GM21447 (cell line): ENCODE results near the gene SLN.
"Not testable (repeated sequence)": the region's sequence is repeated elsewhere in the genome, so short reads cannot be mapped to it uniquely, and the experiment has no call there.

ENCODE experiments used
- ATAC-seq: cut with Tn5 transposase; IDR thresholded peaks from one replicate; pipeline ENCODE4 v1.9.1; 2021; ENCODE audit not compliant: unreplicated experiment

SLN gene

DNA sequence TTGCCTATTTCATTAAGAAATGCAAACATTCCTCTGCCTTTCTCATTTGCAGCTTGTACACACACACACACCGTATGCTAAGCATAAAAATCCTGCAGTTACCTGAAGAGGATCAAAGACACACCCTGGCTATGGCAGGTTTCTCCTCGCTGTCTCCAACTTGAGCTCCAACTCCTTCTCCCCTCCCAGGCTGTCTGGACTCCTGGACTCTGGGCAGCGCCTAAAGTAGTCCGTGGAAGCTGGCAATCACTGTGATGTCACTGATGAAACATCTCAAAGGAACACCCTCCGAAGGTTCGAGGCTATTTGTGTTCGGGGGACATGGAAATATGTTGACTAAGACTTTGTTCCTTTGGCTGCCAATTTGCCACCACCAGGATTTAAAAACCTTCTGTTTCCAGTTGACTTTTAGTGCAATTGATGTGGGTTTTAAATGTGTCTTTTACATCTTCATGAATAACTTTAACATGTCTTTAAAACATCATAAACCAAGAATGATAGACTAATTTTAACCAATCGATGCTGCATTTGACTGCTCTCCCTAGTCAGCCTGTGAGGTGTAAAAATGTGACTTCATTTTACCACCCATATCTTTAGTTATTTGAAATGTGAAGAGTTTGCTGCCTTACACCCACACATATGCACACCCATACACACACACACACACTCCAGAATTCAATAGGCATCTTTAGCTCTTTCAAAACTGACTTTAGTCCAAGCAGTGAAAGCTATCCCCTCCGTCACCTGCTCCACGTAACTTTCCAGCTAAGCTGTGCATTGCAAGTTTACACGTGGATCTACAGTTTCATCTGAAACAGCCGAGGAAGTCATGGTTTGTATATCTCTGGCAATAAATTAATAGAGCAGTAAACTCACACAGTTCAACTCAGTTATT, at the start of gene SLN:
Gene SLN, minus strand, starts transcription at position 196 of the 895 bp plus-strand sequence.
- no peak for ATAC-seq

DNA sequence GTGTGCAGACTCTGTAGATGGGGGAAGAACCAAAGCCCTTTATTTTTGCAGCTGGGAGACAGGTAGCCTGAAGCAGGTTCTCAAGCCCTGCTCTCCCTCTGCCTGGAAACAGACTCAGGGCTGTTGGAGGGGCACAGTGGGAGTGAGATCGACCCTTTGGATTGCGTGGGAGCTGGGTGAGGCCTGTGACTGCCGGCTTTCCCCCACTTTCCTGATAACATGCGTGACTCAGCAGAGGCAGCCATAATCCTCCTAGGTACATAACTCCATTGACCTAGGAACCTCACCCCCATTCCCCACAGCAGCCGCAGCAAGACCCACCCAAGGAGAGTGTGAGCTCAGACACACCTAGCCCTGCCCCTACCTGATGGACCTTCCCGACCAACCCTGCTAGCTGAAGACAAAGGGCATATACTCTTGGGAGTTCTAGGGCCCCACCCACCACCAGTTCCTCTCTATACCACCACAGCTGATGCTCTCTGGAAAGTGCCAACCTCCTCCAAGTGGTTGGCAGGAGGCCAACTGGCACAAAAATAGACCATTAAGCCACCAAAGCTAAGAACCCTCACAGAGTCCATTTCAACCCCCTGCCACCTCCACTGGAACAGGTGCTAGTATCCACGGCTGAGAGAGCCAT, 47.0 kb upstream of the SLN start:
- not testable (repeated sequence) for ATAC-seq

DNA sequence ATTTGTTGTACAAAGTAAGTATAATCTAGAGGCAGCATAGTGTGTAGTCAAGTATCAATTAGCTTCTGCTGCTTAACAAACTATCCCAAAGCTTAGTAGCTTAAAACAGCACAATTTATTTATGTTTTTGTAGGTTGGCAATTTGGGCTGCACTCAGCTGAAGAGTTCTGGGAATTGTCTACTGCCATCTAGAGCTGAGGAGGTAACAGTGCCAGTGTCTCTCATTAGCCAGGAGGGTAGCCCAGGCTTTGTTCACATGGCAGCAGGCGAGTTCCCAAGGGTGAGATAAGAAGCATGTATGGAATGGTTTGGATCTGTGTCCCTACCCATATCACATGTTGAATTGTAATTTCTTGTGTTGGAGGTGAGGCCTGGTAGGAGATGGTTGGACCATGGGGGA, 45.8 kb upstream of the SLN start:
- ATAC-seq: no peak

DNA sequence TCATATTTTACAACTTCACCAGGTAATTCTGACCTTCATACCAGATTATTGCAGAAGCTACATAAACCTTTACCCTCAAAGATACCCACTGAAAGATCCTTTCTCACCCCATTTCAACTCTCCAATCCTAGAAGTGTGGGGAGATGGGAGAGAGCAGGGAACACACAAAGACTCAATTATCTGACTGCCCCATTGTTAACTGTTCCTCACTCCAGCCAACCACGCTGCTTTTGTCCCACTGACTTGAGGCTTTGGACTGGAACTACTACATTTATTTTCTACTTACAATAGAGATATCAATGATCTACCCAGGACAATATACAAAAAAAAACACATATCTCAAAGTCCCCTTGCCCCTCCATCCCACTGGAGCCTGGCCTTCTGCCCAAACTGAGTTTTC, 44.7 kb upstream of the SLN start:
- ATAC-seq: no peak

DNA sequence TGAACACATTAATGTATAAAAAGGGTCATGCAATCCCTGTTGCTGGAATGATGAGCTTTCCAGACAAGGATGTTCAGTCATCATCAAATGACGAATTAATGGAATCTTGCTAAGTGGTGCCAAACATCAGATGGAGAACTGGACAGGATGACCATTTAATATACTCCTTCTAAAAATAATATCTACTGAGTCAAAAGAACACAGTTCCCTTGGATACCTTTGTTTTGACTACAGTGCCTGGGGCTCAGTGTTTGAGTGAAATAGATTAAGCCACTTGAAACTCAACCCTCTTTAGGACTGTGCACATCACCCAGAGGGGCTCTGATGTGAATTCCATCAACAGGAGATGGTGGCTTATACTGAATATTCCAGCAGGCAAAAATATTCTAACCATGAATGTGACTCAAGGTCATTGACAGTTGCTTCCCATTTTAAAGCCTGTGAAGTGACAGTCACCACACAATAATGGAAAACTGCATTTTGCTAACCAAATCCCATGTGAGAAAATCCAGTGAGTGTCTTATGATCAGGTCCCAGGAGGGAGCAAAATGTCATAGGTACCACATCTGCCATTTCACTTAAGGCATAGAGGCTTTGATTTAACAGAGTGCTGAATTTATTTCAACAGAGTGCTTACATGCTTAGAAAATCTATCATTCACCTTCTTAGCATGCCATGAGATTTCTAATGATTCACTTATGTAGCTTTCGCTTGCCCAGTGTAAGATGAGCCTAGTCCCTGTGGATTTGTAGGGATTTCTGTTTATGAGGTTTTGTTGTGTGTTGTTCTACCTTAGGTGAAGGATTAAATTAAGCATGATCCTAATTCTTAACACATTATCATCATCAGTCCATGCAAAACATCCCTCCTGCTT, 41.3 kb upstream of the SLN start:
- ATAC-seq: no peak

DNA sequence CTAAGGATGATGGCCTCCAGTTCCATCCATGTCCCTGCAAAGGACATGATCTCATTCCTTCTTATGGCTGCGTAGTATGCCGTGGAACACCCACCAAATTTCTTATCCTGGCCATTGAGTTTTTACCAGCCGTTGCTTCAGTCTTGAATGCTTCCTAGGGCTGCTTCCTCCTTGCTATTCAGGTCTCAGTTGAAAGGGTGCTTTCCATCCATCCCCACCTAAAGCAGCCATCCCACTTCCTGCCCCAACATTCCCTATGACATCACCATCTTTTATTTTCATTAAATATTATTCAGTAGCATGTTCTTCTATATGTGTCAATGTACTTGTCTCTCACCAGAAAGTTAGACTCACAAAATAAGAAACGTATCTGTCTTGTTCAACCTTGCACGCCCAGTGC, 40.7 kb upstream of the SLN start:
- no peak for ATAC-seq

DNA sequence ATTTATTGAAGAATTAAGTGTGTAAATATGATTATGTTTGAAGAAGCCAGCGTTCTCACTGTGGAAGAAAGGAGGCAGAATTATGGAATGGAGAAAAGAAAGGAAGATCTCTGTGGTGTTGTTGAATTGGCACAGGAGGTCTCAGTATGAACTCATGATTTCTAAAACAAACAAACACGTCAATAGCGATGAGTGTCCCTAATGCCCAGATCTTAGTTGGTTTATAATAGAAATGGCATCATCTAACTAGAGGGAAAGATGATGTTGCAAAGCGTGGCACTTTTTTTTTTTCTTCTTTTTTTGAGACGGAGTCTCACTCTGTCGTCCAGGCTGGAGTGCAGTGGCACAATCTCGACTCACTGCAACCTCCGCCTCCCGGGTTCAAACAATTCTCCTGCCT, 39.2 kb upstream of the SLN start:
- no peak for ATAC-seq

DNA sequence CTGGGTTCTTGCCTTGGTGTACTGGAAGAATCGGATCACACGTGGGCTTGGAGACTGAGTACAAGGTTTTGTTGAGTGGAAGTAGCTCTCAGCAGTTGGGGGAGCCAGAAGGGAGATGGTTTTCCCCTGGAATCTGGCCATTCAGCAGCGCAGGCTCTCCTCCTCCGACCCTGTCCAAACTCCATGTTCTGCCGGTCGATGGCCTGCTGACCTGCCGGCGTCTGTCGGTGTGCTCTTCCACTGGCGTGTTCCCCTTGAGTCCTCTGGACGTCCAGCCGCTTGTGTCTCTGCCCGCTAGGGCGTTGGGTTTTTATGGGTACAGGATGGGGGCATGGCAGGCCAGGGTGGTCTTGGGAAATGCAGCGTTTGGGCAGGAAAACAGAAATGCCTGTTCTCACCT, 38.5 kb upstream of the SLN start:
- no peak for ATAC-seq

DNA sequence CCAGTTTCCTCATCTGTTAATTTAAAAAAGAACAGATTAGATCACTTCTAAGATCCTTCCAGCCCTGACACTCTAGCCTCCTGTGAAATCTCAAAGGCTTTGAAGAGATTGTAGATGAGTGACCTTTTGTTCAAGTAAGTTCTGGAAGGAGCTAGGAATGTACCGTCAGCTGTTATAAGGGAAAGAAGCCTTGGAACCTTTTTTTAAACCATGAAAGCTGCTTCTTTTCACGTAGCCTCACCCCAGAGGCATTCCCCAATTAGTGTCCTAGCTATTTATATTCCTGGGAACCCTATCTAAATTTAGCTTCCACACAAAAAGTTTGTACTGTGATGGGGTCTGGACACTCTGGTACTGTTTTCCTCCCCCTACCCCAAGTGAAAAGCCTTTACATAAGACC, 35.8 kb upstream of the SLN start:
- no peak for ATAC-seq

DNA sequence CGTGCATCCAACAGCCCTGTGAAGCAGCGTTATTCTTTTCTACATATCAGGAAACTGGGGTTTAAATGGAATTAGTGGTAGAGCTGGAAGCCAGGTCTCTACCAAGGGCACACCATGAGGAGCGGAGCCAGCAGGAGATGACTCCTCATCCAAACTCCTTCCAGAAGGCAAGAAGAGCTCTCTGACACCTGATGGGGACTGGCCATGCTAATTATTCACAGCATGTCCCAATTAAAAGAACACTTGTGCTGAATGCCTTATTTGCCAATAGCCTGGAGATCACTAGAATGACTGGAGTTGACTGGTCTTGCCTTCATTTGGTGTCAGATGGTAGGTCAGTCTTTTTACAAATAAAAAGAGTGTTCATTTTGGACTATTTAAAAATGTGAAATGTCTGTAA, 32.9 kb upstream of the SLN start:
- no peak for ATAC-seq

DNA sequence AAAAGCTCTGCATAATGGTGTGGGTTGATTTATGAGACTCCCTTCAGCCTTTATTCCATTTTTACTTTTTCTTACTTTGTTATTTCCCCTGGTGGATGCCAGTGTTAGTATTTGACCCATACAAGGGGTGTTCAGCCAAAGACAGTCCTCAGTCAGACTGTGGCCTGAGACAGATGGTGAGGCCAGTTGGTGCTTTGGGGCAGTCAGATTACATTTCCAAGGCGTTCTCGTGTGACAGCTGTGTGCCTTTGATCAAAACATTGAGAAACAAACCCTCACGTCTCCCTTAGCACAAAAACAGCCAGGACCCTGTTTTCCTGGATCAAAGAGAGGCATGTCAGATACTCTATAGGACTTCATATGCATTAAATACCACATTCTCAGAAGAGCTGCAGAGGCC, 31.3 kb upstream of the SLN start:
- ATAC-seq: no peak

DNA sequence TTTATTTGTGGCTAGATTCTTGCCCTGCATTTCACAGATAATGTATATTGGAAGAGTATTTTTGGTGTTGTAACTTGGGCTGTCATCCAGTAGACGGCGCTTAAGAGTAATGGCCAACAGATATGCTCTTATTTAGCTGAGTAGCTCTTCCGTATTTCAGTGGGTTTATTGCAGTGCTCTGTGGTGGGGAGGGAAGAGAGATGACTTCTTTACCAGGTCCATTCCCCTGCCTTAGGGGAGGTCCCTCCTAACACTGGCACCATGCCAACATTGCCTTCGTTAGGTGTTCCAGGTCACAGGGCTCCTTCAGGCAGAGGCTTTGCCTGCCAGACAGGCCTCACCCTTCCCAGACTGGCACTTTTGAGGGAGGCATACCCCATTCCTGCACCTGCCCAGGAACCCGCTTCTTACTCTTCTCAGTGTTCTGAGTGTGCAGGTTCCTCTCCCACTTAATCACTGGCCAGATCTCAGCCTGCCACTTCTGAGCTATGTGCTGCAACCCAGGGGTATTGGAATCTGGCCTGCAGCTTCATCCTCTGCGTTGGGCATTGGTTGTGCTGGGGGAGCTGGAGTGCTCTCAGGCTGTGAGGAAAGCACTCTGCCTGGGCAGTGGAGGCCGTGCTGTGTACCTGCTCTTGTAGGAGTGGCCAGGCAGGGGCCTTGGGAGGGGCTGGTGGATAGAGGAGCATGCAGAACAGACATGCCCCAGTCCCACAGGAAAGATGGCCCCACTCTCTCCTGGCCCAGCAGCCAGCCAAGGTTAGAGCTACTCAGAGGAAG, 29.4 kb upstream of the SLN start:
- ATAC-seq: peak; percentile 85

DNA sequence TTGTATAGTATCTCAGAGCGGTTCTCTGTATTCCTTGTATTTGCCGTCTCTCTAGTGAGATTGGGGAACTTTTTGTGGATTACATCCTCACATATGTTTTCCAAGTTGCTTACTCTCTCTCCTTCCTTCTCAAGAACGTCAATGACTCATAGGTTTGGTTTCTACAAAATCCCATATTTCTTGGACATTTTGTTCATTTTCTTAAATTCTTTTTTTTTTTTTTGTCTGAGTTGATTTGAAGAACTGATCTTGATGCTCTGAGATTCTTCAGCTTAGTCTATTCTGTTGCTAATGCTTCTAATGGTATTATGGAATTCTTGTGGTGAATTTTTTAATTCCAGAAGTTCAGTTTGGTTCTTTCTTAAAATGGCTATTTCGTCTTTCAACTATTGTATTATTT, 28.4 kb upstream of the SLN start:
- no peak for ATAC-seq

DNA sequence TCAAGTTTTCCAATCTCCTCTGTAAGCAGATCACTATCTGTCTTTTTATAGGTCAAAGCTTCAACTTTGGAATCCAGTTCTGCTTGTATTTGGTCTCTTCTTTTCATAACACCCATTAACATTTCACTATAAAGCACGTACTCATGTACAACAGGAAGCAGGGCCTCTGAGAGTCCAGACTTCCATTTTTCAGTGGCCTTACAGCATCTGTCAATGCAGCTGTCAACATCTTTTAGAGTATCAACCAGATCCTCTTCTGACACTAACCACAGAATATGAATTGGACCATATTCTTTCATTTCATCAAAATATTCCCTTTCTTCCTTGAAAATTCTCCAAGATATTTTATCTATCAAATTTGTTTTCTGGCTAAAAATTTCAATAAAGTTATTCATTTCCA, 24.7 kb upstream of the SLN start:
- ATAC-seq: no peak

DNA sequence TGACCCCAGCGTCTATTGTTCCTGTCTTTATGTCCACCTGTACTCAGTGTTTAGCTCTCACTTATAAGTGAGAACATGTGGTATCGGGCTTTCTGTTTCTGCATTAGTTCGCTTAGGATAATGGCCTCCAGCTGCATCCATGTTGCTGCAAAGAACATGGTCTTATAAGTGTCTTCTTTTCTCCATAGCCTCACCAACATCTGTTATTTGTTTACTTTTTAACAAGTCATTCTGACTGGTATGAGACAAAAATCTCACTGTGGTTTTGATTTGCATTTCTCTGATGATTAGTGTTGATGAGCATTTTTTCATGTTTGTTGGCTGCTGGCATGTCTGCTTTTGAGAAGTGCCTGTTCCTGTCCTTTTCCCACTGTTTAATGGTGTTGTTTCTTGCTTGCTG, 21.7 kb upstream of the SLN start:
- ATAC-seq: peak; percentile 60

DNA sequence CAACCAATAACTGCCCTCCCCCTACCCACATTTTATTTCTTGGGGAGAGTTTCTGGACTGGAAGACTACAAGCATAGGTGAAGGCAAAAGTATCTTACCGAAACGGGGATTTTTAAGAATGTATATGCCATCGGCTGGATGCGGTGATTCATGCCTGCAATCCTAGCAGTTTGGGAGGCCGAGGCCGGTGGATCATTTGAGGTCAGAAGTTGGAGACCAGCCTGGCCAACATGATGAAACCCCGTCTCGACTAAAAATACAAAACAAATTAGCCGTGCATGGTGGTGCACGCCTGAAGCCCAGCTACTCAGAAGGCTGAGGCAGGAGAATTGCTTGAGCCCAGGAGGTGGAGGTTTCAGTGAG, 20.8 kb upstream of the SLN start:
- no peak for ATAC-seq

DNA sequence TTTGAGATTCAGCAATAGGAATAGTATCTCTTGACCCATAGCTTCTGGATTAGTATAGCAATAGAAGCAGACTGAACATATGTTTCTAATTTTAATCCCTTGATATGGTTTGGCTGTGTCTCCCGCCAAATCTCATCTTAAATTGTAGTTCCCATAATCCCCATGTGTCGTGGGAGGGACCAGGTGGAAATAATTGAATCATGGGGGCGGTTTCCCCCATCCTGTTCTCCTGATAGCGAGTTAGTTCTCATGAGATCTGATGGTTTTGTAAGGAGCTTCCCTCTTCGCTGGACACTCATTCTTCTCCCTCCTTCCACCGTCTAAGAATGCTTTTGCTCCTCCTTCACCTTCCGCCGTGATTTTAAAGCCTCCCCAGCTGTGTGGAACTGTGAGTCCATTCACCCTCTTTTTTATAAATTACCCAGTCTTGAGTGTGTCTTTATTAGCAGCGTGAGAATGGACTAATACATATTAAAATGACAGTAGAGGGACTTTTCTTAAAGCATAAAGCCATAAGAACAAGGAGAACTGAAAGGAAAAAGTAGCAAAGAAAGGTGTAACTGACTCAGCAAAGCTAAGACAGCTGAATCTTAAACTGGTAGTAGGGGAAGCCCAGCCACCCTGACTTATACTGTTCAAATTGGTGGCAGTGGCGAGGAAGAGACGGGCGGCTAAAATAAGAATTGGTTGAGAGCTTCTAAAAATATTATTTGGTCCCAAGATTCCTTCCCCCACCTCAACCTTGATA, 20.3 kb upstream of the SLN start:
- no peak for ATAC-seq

DNA sequence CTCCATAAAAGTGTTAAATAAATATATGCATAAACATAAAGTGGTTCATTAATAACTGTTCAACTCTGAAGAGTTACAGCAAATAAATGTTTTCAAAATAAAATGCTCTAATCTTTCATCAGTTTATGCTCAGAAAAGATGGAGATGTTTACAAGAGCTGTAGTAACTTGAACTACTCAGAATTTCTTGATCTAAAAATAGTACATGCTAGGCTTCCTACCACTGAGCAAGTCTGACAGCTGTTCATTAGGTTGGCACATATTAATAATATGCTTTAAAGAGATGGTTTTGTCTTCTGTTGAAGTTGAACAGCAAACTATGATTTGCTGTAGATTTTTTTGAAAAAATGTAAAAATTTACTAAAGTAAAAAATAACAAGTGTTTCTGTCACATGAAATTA, 10.8 kb upstream of the SLN start:
- no peak for ATAC-seq

DNA sequence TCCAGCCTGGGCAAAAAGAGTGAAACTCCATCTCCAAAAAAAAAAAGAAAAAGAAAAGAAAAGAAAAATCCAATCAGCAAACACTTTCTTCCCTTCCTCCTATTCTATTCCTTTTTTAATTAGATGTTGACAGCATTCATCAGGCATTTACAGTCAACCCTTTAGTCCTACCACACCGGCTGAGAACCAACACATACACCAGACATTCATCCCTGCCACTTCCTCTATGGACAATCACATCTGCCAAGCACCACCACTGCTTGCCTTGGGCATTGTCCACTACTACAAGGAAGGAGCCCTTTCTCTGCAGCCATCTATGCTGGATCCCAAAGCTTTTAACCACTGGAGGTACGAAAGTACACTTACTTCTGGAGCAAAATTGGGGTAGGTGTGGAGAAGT, 9.4 kb upstream of the SLN start:
- no peak for ATAC-seq

DNA sequence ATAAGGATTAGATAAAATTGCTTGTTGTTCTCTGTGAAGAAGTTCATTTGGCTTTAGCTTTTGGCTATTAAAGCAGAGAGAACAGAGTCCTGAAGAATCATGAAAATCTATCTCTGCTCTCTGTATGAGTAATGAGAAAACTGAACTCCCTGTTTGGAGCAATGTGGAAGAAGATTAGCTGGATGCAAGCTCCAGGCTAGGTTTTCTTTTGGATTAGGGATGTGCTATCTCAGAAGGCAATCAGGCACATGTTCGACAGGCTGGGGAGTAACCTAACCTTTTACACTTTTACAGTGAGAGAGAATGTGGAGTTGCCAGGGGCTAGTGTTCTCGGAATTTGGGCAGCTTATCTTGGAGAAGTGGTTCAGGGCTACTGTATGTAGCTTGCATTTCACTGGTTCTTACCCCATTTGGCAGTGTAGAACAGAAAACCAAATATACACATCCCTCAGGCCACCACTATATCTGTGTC, 8.5 kb upstream of the SLN start:
- no peak for ATAC-seq
